ENCODE measurements around the gene ARHGEF19. TPM values are rescaled to one million over a fixed set of nuclear protein-coding genes. Genes with fewer than 3 reads are reported as not detected.

The ARHGEF19 gene
- total and polyA plus RNA-seq, 10 donors, result 3.5 to 12.9 (median 7.8) TPM

GRCh38 chr1:16172218-16172830 is 40.1 kb downstream of the ARHGEF19 start:
- no peak for TF ChIP-seq POLR2A (IDR thresholded peaks at IDR 0.05)
- TF ChIP-seq CTCF (IDR thresholded peaks at IDR 0.05 in 8 of 11, conservative IDR thresholded peaks at IDR 0.05 in 3 of 11), result no peak
- TF ChIP-seq POLR2AphosphoS5 (IDR thresholded peaks at IDR 0.05), result no peak
- 86 to 88% (median 86%) methylated on average over 15 of the region's 15 CpGs for WGBS, 5 donors
- no peak overlapping the region for H3K27ac ChIP-seq
- DNase-seq, result no peak
- no peaks in the 10 kb centered on the region for H3K9me3 ChIP-seq
- H3K27me3 ChIP-seq (replicated peaks in 1 of 7), result peaks cover 0 to 58% (median 0%) of the 10 kb centered on the region in 7 donors
- H3K4me1 ChIP-seq, result peaks cover 17 to 67% (median 54%) of the 10 kb centered on the region in 6 donors
- intact Hi-C loops (cut with DNase I; ENCODE audit: low total_unique reads), result no loop called here
- no peaks in the 10 kb centered on the region for H3K36me3 ChIP-seq
- no peak overlapping the region for H3K4me3 ChIP-seq

GRCh38 chr1:16171314-16172151 is 40.9 kb downstream of the ARHGEF19 start:
- Histone ChIP-seq H3K4me1 (peaks cover 17 to 64% (median 56%) of the 10 kb centered on the region in 6 donors), H3K27ac (no peak overlapping the region), H3K9me3 (no peaks in the 10 kb centered on the region), H3K36me3 (no peaks in the 10 kb centered on the region), H3K4me3 (no peak overlapping the region), H3K27me3 (replicated peaks in 1 of 7) (peaks cover 0 to 62% (median 0%) of the 10 kb centered on the region in 7 donors)
- intact Hi-C loops (cut with DNase I; ENCODE audit: low total_unique reads), result no loop called here
- TF ChIP-seq CTCF (IDR thresholded peaks at IDR 0.05 in 8 of 11, conservative IDR thresholded peaks at IDR 0.05 in 3 of 11), result no peak
- no peak for TF ChIP-seq POLR2AphosphoS5 (IDR thresholded peaks at IDR 0.05)
- no peak for TF ChIP-seq POLR2A (IDR thresholded peaks at IDR 0.05)
- WGBS, 5 donors, result 86 to 96% (median 92%) methylated on average over 14 to 19 of the region's 19 CpGs
- no peak for DNase-seq

GRCh38 chr1:16170283-16170673 is 42.2 kb downstream of the ARHGEF19 start:
- WGBS, 5 donors, result 89 to 98% (median 95%) methylated on average over 3 of the region's 3 CpGs
- H3K36me3 ChIP-seq, result no peaks in the 10 kb centered on the region
- peaks cover 0 to 56% (median 0%) of the 10 kb centered on the region in 7 donors for H3K27me3 ChIP-seq (replicated peaks in 1 of 7)
- no peak overlapping the region for H3K4me3 ChIP-seq
- no peak for TF ChIP-seq POLR2A (IDR thresholded peaks at IDR 0.05)
- TF ChIP-seq POLR2AphosphoS5 (IDR thresholded peaks at IDR 0.05), result no peak
- TF ChIP-seq CTCF (IDR thresholded peaks at IDR 0.05 in 8 of 11, conservative IDR thresholded peaks at IDR 0.05 in 3 of 11), result no peak
- peaks cover 17 to 53% (median 46%) of the 10 kb centered on the region in 6 donors for H3K4me1 ChIP-seq
- DNase-seq, result no peak
- no peak overlapping the region for H3K27ac ChIP-seq
- H3K9me3 ChIP-seq, result no peaks in the 10 kb centered on the region
- intact Hi-C loops (cut with DNase I; ENCODE audit: low total_unique reads), result no loop called here

All from spleen (tissue), 11 donors.